Gastrocnemius medialis (tissue), 4 donors: ENCODE measurements around the gene CPTP.

Experiments
- CTCF ChIP-seq, 5 experiments: fragments of 450-650 bp in 3 of 5; fragments of 200-600 bp in 2 of 5; sonication (generic) in 2 of 5; IDR thresholded peaks in 4 of 5; conservative IDR thresholded peaks in 1 of 5; 1 replicate in 4 of 5; 2 replicates in 1 of 5; pipeline ENCODE4 v1.5.1; 2016 to 2019; ENCODE audit warnings: antibody characterized with exemption in 5 of 5, mild to moderate bottlenecking in 3 of 5, moderate library complexity in 3 of 5
- POLR2A ChIP-seq, 2 donors: fragments of 450-650 bp; IDR thresholded peaks; one replicate each; pipeline ENCODE4 v1.6.1; 2017; ENCODE audit warnings: antibody characterized with exemption in 2 of 2, mild to moderate bottlenecking in 2 of 2, moderate library complexity in 2 of 2

GRCh38 chr1:1311107-1312104 lies 13.2 kb upstream of the CPTP start:
- TF ChIP-seq CTCF (IDR thresholded peaks at IDR 0.05 in 4 of 5, conservative IDR thresholded peaks at IDR 0.05 in 1 of 5): no peak
- no peak for TF ChIP-seq POLR2A (IDR thresholded peaks at IDR 0.05)
